HepG2 (cell line): ENCODE results near the gene GFRA4. TPM values are rescaled to one million over a fixed set of nuclear protein-coding genes. Genes with fewer than 3 reads are reported as not detected.
A peak's percentile ranks its signal among the peaks of the same experiment; 100 is the strongest.

Experiments
- AHDC1 ChIP-seq: sonication (generic); formaldehyde crosslinking; IDR thresholded peaks from 2 replicates; pipeline ENCODE4 v1.5.1; 2020; ENCODE audit warnings: mild to moderate bottlenecking, missing genetic modification reagents, borderline replicate concordance
- ATF1 ChIP-seq: IDR thresholded peaks from 2 replicates; pipeline ENCODE4 v1.6.1; 2016; ENCODE audit warnings: mild to moderate bottlenecking, control low read depth
- BCL6 ChIP-seq: IDR thresholded peaks from 2 replicates; pipeline ENCODE4 v1.6.1; 2016; ENCODE audit warnings: missing genetic modification reagents, missing compliant biosample characterization
- IKZF4 ChIP-seq: sonication (generic); formaldehyde crosslinking; IDR thresholded peaks from 2 replicates; pipeline ENCODE4 v1.5.1; 2020; ENCODE audit warnings: borderline replicate concordance, mild to moderate bottlenecking, low read depth, missing genetic modification reagents; ENCODE audit errors: not compliant biosample characterization
- JARID2 ChIP-seq: sonication (generic); formaldehyde crosslinking; IDR thresholded peaks from 2 replicates; pipeline ENCODE4 v1.8.1; 2023; ENCODE audit warnings: missing genetic modification reagents, inconsistent platforms; ENCODE audit not compliant: insufficient replicate concordance
- KDM4B ChIP-seq: sonication (generic); formaldehyde crosslinking; IDR thresholded peaks from 2 replicates; pipeline ENCODE4 v1.4.0; 2020; ENCODE audit warnings: missing genetic modification reagents
- LBX2 ChIP-seq: sonication (generic); formaldehyde crosslinking; IDR thresholded peaks from 2 replicates; pipeline ENCODE4 v1.5.0; 2020; ENCODE audit warnings: missing genetic modification reagents, mild to moderate bottlenecking, borderline replicate concordance
- NCOA5 ChIP-seq: sonication (generic); formaldehyde crosslinking; IDR thresholded peaks from 2 replicates; pipeline ENCODE4 v1.4.0; 2020; ENCODE audit warnings: missing genetic modification reagents
- SAP130 ChIP-seq: IDR thresholded peaks from 2 replicates; pipeline ENCODE4 v1.6.1; 2016; ENCODE audit warnings: low read depth
- TCF7 ChIP-seq: sonication (generic); IDR thresholded peaks from 2 replicates; pipeline ENCODE4 v1.6.1; 2016; ENCODE audit warnings: antibody characterized with exemption, low read depth
- ZBTB20 ChIP-seq: sonication (generic); formaldehyde crosslinking; IDR thresholded peaks from 2 replicates; pipeline ENCODE4 v1.8.1; 2023; ENCODE audit warnings: missing genetic modification reagents, low read depth, mild to moderate bottlenecking, borderline replicate concordance
- ZKSCAN8 ChIP-seq: IDR thresholded peaks from 2 replicates; pipeline ENCODE4 v1.6.1; 2016; ENCODE audit warnings: borderline replicate concordance, missing genetic modification reagents, missing compliant biosample characterization
- ZMAT5 ChIP-seq: sonication (generic); formaldehyde crosslinking; IDR thresholded peaks from 2 replicates; pipeline ENCODE4 v1.5.0; 2020; ENCODE audit warnings: mild to moderate bottlenecking, low read depth, missing genetic modification reagents, borderline replicate concordance
- ZMYM3 ChIP-seq: sonication (generic); formaldehyde crosslinking; IDR thresholded peaks from 2 replicates; pipeline ENCODE4 v1.5.1; 2020; ENCODE audit warnings: mild to moderate bottlenecking, missing genetic modification reagents
- ZNF276 ChIP-seq: sonication (generic); formaldehyde crosslinking; IDR thresholded peaks from 2 replicates; pipeline ENCODE4 v1.4.0; 2020; ENCODE audit warnings: mild to moderate bottlenecking, low read depth, missing genetic modification reagents
- ZNF343 ChIP-seq: sonication (generic); formaldehyde crosslinking; IDR thresholded peaks from 2 replicates; pipeline ENCODE4 v1.4.0; 2020; ENCODE audit warnings: mild to moderate bottlenecking, missing genetic modification reagents
- ZNF451 ChIP-seq: sonication (generic); formaldehyde crosslinking; IDR thresholded peaks from 2 replicates; pipeline ENCODE4 v1.5.0; 2020; ENCODE audit warnings: mild to moderate bottlenecking, missing genetic modification reagents
- ZNF703 ChIP-seq: sonication (generic); formaldehyde crosslinking; IDR thresholded peaks from 2 replicates; pipeline ENCODE4 v1.5.1; 2020; ENCODE audit warnings: missing genetic modification reagents, mild to moderate bottlenecking, moderate library complexity, borderline replicate concordance
- ZNF83 ChIP-seq: sonication (generic); formaldehyde crosslinking; IDR thresholded peaks from 2 replicates; pipeline ENCODE4 v1.4.0; 2020; ENCODE audit warnings: missing genetic modification reagents, mild to moderate bottlenecking, borderline replicate concordance
- ZNF883 ChIP-seq: sonication (generic); formaldehyde crosslinking; IDR thresholded peaks from 2 replicates; pipeline ENCODE4 v1.5.1; 2020; ENCODE audit warnings: mild to moderate bottlenecking, missing genetic modification reagents; ENCODE audit errors: not compliant biosample characterization
- ZNF891 ChIP-seq: sonication (generic); formaldehyde crosslinking; IDR thresholded peaks from 2 replicates; pipeline ENCODE4 v1.5.0; 2020; ENCODE audit warnings: mild to moderate bottlenecking, missing genetic modification reagents
- ZSCAN12 ChIP-seq: sonication (generic); formaldehyde crosslinking; IDR thresholded peaks from 2 replicates; pipeline ENCODE4 v1.9.0; 2021; ENCODE audit warnings: mild to moderate bottlenecking, missing genetic modification reagents
- polyA plus RNA-seq, 8 experiments: library from polyadenylated mRNA; depleted of rRNA in 3 of 8; stranded (reverse) in 7 of 8; unstranded in 1 of 8; fragments of >200 nt; fragmentation: Illumina TruSeq in 4 of 8; extraction: Trizol in 4 of 8; gene quantifications; 2 replicates each; pipeline versions ENCODE4 v1.2.1 to v1.2.3, GENCODE V29; 2011 to 2016; ENCODE audit warnings: low read depth in 4 of 8, missing spikeins in 1 of 8, mixed read lengths in 1 of 8; ENCODE audit not compliant: insufficient read depth in 1 of 8
- total RNA-seq, 5 experiments: library from RNA; depleted of rRNA; stranded (reverse); fragments of >200 nt; fragmentation: Illumina TruSeq; extraction: Trizol; gene quantifications; 2 replicates each; pipeline ENCODE4 v1.2.3, GENCODE V29; 2016; ENCODE audit warnings: low read depth in 1 of 5

GFRA4 gene
- total and polyA plus RNA-seq, 2 of the 13 experiments (the other 11 are each of a cell fraction or from before 2014, with no cell fraction given): not detected

GRCh38 chr20:3710703-3711483 is 47.7 kb upstream of the GFRA4 start (continued):
- no peak for TF ChIP-seq ZNF276 (CRISPR knock-in tag)
- TF ChIP-seq ZNF83 (CRISPR knock-in tag): no peak
- no peak for TF ChIP-seq ZMYM3 (CRISPR knock-in tag)
- peak; percentile 24; the same call in 1 of the 2 replicates for TF ChIP-seq BCL6 (CRISPR knock-in tag)
- TF ChIP-seq ZMAT5 (CRISPR knock-in tag): no peak
- TF ChIP-seq KDM4B (CRISPR knock-in tag): peak; percentile 73; the same call in 1 of the 2 replicates
- no peak for TF ChIP-seq JARID2
- TF ChIP-seq LBX2: no peak
- TF ChIP-seq SAP130: 0 out of 2 replicates have a peak, but pooled peaks have one; percentile 16
- TF ChIP-seq TCF7: no peak
- TF ChIP-seq ZNF883: peak; percentile 47
- TF ChIP-seq ZKSCAN8 (CRISPR knock-in tag): no peak
- no peak for TF ChIP-seq ATF1
- no peak for TF ChIP-seq ZNF703
- TF ChIP-seq IKZF4: no peak
- TF ChIP-seq ZNF343: no peak
- no peak for TF ChIP-seq ZBTB20 (CRISPR knock-in tag)
- no peak; the same call in 1 of the 2 replicates for TF ChIP-seq ZNF451 (CRISPR knock-in tag)
- no peak for TF ChIP-seq AHDC1
- no peak for TF ChIP-seq ZNF891
- no peak for TF ChIP-seq ZSCAN12 (CRISPR knock-in tag)
- TF ChIP-seq NCOA5 (CRISPR knock-in tag): no peak
